NOMO-1 treated with dmso at 0.1 percent for 144 hours (cell line): ENCODE measurements around the gene AEN.

ENCODE experiments used
- DNase-seq: peaks from one replicate; lab custom pipeline; 2025; ENCODE audit not compliant: unreplicated experiment; lab: John Stamatoyannopoulos, UW

Gene AEN

DNA sequence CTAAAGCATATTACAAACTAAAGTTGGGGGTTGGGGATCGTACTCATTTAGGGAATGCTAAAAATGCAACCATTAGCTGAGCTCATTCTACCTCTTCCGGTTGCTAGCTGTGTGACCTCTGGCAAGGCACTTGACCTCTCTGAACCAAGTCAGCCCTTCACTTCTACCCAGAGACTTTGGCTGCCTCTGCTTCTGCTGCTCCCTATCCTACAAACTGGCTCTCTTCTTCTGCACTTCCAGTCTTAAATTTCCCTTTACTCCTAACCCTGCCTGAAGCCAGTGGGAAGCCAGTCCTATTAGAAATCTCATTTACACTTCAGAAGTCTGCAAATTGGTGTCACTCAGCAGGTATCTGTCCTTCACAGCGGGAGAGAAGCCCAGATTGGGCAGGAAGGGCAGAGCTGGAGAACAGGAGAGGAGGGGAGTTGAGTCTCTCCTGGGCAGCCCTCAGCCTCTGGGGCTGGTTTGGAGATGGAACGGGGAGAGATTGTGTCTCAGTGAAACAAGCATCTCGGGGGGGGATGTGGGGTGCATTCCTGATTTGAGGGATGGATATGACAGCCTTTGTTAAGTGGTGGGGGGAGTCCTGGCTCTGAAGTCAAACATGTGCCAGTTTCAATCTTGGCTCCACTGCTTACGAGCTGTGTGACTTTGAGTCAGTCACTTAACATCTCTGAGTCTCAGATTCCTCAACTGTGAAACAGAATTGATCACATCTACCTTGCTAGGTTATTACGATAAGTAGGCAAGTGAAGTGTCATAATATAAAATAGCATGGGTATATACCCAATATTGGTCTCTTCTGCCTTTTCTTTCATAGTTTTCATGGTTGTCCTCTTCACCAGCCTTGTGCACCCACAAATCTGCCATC is 7.8 kb upstream of the AEN start:
- no peak for DNase-seq

DNA sequence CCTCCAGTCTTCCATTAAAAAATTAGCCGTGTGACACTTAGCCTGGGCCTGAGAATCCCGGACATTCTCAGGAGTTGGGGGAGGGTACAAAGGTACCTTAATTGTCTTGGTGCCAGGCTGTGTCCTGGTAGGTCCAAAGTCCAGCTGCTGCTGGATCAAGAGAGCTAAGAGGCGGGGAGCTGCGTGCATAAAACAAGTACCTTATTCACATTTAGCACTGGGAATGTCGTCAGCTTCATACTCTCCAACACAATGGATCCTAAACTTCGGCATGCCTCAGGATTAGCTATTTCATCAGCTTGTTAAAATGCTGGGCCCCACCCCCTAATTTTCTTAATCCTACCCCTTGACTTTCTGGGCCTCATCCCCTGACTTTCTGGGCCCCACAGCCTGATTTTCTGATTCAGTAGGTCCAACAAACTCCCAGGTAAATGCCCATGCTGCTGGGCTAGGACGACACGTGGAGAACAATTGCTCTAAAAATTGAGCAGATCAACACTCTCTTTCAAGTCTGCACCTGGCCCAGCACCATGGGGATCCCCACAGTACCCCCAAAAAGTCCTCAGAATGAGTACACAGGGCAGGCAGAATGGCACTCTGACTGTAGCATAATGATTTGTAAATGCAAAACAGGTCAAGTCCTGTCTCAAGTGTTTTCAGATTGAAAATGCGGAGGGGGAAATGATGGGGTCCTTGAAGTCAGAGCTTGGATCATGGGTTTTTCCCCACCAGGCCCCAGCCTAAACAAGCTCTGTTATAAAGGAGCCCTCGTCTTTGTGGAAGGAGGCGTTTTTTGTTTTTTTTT is 5.6 kb upstream of the AEN start:
- DNase-seq: no peak

DNA sequence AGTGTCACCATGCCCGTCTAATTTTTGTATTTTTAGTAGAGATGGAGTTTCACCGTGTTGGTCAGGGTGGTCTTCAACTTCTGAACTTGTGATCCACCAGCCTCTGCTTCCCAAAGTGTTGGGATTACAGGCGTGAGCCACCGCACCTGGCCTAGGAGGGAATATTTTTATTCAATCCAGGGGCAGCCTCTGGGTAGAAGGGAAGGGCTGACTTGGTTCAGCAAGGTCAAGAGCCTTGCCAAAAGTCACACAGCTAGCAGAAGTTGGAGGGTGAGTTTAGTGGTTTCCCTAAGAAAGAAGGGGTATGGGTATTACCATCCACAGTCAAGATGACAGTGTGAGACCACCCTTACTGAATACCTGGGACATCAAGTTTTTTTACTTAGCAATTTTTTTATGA is 4.9 kb upstream of the AEN start:
- DNase-seq: no peak

DNA sequence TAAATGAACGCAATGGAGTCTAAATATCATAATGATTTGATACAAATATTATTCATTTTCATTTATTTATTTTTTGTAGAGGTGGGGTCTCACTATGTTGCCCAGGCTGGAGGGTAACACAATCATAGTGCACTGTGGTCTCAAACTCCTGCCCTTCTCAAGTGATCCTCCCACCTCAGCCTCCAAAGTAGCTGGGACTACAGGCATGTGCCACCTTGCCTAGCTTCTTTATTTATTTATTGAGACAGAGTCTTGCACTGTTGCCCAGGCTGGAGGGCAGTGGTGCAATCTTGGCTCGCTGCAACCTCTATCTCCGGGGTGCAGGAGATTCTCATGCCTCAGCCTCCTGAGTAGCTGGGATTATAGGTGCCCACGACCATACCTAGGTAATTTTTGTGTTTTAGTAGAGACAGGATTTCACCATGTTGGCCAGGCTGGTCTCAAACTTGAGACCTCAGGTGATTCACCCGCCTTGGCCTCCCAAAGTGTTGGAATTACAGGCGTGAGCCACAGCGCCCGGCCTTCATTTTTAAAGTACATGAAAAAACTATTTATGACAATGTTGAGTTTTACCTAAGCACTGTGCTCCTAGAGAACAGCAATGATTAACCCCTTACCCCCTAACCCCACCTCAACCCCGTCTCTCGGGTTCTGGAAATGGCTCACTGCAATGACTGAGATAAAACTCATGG is 4.0 kb upstream of the AEN start:
- no peak for DNase-seq

DNA sequence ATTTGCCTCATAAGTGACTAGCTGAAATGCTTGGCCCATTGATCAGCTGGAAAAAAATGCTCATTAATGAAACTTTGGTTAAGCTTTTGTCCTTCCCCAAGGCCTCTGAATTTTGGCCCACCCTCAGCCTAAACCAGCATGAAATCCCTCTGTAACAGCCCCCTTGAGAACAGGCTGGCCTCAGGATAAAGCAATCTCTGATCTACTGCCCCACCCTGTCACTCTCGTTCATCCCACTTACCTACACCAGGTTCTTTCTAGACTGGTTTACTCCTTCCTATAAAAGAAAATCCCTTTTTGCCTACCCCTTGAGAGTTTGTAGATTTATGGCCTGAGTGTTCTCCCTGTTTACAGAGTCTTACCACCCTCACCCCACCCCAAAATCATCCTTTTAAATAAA is 3.4 kb upstream of the AEN start:
- no peak for DNase-seq

DNA sequence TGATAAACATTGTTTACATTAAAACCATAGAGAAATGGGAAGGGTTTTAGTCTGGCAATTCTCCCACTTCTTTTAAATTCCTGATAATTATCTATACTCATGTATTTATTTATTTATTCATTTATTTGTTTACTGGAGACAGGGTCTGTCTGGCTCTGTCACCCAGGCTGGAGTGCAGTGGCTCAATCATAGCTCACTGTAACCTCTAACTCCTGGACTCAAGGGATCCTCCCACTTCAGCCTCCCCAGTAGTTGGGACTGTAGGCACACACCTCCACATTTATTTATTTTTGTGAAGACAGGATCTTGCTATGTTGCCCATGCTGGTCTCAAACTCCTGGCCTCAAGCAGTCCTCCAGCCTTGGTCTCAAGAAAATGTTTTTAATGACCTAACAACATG is 2.5 kb upstream of the AEN start:
- DNase-seq: no peak

DNA sequence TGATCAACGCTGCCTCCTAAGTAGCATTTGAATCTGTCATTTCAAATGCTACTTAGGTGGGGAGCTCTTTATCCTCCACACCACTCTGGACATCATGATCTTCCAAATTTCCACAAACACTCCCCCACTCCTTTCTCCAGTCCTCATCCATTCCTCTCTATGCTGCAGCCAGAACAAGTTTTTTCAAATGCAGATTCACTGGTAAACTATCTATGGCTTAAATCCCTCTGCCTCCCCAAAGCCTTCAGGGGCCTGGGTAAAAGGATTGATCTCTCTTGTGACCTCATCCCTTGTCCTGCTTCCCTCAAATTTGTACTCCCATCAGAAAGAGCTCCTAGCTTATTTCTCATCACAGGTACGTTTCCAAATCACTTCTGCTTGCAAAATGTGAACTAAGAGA is 1.3 kb upstream of the AEN start:
- DNase-seq: no peak

DNA sequence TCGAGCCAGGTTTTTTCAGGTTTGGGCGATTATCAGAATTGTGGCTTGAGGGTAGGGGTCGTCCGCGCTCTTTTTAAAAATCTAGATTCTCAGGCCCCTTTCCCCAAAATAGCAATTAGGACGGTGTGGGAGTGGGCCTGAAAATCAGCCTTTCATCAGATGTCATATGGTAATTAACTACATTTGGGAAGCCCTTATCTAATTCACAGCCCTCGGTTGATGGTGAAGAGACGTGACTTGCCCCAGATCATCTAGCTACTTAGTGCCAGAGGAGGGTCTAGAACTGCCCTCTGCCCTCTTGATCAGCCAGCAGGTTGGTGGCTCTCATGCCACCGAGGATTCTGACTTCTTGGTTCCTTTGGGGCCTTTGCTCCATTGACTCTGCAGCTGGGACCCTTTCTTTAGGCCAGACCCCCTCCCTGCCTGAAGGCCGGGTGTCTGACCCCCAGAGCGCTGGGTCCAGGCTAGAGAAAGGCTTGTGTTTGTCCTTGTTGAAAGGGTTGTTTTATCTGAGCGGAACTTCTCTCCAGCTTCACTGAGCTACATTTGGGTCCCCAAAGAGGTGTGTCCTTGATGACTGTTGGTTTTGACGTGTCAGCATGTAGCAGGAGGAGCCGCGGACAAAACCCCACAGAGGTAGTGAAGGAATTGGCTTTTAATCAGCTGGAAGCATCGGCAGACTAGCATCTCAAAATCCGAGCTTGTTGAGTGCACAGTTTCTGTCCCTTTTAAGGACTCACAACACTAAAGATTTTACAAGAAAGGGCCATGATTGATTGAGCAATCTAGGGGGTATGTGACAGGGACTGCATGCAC is 857 bp downstream of the AEN start:
- peak; percentile 58 for DNase-seq

DNA sequence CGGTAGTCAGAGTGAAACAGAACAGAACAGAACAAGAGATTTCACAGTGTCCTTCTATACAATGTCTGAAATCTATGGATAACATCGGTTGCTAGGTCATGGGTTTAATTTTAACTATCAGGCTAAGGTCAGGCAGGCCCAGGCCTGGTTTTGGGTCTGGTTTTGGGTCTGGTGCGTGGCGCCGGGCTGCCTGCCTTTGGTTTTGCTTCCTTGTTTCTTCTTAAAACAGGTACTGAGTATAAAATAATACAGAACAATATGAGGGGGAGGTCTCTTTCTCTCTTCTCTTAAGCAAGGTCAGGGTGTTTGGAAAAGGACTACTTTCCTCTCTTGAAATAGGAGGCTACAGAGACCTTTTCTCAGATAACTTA is 1.4 kb downstream of the AEN start:
- DNase-seq: no peak

DNA sequence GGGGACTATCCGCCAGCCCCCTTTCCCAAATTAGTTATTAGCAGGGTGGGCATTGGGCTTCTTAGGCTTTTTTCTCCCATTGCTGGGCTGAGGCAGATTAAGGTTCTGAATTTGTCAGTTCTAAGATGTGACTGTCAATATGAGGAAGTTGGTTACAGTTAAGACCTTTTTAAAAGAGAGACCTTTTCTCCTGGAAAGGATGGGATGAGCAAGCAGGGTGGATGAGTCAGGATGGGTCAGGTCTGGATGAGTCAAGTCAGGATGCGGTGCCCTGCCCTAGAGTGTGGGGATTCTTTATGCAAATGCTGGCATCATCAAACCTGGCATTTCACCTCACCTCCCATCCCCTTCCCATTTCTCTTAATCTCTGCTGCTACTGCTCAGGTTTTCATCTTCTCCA is 1.9 kb downstream of the AEN start:
- no peak for DNase-seq

DNA sequence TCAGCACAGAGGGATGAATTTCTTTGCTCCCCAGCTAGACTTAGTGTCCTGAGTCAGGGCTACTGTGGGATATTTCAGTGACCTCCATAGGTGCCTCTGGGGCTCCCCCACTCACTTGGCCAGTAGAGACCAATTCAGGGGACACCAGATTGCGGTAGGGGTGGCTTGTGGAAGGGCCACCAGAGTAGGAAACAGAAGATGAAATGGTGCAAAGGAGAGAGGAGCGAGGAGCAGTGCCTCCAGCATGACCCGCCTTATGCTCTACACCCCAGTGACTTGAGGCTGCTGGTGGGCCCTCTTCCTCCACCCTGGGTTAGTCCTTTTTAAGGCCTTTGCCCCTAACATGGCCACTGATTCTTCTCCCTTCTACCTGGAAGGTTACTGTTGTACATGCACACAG is 2.5 kb downstream of the AEN start:
- DNase-seq: no peak

DNA sequence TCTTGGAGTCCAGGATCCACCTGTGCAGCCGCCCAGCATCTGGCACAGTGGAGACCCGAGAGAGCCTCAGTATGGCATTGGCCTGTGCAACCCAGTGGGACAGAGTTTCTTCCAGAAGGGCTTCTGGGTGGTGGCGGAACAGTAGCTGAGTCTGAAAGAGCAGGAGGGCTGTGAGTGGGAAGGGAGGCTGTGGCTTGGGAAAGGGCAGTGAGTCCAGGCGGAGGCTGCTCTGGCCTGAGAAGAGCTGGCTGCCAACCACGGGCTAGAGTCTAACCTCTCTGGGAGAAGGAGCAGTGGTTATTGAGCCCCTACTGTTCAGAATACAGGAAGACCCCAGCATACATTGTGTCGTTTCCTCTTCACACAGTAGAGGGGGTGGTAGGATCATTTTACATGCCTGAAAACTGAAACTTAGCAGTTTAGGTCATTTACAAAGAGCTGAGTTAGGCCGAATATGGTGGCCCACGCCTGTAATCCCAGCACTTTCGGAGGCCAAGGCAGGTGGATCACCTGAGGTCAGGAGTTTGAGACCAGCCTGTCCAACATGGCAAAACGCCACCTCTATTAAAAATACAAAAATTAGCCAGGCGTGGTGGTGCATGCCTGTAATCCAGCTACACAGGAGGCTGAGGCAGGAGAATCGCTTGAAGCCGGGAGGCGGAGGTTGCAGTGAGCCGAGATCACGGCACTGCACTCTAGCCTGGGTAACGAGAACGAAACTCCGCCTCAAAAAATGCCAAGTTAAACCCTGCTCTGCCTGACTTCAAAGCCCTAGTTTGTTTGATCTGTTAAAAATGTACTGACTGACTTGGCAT is 3.2 kb downstream of the AEN start:
- no peak for DNase-seq

DNA sequence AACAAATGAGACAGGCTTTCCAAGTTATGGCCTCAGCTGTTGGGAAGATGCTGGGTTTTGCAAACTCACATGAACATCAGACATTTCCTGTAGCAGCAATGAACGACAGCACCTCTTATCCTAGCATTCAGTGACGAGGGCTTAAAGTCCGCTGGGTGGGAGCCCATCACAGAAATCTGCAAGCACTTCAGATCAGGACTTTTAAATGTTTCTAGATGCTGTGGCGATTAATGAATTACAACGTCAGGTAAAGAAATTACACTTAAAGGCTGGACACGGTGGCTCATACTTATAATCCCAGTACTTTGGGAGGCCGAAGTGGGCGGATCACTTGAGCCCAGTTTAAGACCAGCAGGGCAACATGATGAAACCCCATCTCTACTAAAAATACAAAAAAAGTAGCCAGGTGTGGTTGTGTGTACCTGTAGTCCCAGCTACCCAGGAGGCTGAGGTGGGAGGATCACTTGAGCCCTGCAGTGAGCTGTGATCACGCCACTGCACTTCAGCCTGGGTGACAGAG is 3.9 kb downstream of the AEN start:
- no peak for DNase-seq

DNA sequence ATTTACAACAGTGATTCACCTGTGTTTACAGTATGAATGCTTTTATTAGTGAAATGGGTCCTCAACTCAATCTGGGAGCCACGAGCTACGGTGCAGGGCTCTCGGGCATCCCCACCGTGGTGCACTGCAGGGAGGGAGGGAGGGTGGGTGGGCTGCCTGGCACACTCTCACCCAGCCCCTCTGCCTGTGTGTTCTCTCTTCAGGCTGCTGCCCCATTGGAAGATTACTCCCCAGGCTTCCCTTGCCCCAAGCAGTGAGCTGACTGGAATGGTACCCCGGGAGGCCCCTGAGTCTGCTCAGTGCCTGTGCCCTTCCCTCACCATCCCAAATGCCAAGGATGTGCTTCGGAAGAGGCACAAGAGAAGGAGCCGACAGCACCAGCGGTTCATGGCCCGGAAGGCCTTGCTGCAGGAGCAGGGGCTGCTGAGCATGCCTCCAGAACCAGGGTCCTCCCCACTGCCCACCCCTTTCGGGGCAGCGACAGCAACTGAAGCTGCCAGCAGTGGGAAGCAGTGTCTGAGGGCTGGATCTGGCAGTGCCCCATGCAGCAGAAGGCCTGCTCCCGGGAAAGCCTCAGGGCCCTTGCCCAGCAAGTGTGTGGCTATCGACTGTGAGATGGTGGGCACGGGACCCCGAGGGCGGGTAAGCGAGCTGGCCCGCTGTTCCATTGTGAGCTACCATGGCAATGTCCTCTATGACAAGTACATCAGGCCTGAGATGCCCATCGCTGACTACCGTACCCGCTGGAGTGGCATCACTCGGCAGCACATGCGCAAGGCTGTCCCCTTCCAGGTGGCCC is 5.0 kb downstream of the AEN start:
- no peak for DNase-seq

DNA sequence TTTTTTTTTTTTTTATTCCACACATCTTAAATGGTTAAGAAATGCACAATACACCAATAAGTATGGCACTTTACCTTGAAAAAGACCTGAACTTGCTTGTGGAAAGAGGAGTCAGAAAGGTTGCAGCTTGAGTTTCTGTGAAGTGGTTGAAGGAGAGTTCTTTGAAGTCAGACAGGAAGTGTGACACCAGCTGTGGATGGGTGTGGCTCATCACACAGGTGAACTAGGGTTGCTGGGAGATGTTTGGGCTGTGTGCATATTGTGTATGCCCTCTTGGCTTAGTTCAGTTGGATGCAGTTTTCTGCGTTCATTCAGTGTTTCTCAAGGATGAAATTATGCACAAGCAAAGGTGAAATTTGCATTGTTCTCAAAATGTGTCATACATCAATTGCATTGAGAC is 6.3 kb downstream of the AEN start:
- DNase-seq: no peak

DNA sequence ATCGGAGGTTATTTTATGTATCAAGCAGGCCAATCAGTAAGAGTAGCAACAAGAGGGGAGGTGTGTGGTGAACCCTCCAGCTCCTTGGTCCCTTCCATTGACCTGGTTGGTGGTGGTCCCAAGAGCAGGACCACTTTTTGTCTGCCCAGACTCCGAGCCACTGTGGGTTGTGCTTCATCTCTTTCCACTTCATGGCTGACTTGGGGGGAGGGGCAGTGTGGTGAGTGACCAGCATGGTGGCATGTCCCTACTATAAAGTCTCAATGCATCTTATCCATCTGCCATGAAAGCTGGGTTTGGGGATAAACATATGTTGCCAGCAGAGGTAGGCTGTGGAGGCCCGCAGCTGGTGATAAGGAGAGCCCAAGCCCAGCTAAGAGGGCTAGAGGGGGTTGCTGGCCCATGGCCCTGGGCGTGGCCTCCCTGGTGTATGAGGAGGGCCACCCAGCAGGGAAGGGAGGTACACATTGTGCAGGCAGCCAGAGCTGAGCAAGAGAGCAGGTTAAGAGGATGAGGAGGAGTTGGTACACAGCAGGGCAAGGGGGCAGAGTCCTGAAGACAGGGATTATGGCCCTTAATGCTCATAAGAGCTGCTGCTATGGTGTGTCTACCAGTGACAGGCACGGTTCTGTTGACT is 7.0 kb downstream of the AEN start:
- DNase-seq: no peak

DNA sequence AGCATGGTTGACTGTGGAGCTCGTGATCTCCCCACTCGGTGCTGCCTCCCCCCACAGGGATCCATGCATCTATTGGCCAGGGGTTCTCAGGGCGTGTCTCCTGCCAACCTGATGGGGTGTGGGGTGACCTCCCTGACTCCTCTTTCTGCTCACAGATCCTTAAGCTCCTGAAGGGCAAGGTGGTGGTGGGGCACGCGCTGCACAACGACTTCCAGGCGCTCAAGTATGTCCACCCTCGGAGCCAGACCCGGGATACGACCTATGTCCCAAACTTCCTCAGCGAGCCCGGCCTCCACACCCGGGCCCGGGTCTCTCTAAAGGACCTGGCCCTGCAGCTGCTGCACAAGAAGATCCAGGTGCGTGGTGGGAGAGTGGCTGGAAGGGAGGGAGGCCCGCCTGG is 7.9 kb downstream of the AEN start:
- no peak for DNase-seq

DNA sequence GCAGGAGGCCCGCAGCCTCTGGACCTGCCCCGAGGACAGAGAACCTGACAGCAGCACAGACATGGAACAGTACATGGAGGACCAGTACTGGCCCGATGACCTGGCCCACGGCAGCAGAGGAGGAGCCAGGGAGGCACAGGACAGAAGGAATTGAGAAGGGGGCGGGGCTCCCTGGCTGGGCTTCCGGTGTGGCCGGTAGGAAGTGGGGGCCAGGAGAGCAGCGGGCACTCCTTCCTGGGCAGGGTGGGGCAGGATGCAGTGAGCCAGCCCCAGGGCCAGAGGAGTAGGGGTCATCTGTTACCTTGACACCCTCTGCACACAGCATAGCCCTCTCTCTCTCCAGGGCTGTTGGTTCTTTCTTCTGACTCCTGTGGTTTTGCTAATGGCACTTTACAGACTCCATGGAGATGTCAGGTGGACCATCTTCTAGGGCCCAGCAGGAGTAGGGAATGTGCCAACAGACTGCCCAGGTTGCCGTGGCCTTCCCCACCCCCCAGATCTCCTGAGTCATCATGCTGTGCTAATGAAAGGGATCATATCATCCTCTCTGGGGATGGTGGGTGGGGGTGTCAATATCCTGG is 9.1 kb downstream of the AEN start:
- DNase-seq: no peak
